GM12875 (cell line): ENCODE results near the gene PRKAG2.

Experiments
- H3K4me3 ChIP-seq: one replicate; pipeline ENCODE4 v1.5.1; 2011; ENCODE audit warnings: low read depth, low read length, control low read depth
- TF ChIP-seq, protein P1 (sequence below): IDR thresholded peaks from 2 replicates; pipeline ENCODE4 v1.5.1; 2011; ENCODE audit warnings: low read depth, mild to moderate bottlenecking, control low read depth, inconsistent platforms, low read length, moderate library complexity, borderline replicate concordance; ENCODE audit not compliant: insufficient read depth

The PRKAG2 gene

DNA sequence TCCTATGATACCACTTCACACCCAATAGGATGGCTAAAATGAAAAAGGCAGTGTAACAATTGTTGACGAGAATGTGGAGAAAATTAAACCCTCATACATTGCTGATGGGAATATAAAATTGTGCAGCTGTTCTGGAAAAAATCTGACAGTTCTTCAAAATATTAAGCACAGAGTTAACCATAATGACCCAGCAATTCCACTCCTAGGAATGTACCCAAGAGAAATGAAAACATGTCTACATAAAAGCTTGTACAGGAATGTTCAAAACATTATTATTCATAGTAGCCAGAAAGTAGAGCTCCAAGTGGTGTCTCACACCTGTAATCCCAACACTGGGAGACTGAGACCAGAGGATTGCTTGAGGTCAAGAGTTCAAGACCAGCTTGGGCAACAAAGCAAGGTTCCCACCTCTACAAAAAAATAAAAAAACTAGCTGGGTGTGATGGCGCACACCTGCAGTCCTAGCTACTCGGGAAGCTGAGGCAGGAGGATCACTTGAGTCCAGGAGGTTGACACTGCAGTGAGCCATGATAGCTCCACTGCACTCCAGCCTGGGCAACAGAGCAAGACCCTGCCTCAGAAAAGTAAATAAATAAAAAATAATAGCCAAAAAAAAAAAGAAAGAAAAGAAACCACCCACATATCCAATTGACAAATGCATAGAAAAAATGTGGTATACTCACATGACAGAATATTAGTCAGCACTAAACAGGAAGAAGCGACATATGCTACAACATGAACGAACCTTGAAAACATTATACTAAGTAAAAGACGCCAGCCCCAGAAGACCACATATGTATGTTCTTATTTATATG, 362.2 kb downstream of the PRKAG2 start:
- H3K4me3 ChIP-seq: no peak overlapping the region
- TF ChIP-seq, protein P1, sequence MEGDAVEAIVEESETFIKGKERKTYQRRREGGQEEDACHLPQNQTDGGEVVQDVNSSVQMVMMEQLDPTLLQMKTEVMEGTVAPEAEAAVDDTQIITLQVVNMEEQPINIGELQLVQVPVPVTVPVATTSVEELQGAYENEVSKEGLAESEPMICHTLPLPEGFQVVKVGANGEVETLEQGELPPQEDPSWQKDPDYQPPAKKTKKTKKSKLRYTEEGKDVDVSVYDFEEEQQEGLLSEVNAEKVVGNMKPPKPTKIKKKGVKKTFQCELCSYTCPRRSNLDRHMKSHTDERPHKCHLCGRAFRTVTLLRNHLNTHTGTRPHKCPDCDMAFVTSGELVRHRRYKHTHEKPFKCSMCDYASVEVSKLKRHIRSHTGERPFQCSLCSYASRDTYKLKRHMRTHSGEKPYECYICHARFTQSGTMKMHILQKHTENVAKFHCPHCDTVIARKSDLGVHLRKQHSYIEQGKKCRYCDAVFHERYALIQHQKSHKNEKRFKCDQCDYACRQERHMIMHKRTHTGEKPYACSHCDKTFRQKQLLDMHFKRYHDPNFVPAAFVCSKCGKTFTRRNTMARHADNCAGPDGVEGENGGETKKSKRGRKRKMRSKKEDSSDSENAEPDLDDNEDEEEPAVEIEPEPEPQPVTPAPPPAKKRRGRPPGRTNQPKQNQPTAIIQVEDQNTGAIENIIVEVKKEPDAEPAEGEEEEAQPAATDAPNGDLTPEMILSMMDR: no peak

DNA sequence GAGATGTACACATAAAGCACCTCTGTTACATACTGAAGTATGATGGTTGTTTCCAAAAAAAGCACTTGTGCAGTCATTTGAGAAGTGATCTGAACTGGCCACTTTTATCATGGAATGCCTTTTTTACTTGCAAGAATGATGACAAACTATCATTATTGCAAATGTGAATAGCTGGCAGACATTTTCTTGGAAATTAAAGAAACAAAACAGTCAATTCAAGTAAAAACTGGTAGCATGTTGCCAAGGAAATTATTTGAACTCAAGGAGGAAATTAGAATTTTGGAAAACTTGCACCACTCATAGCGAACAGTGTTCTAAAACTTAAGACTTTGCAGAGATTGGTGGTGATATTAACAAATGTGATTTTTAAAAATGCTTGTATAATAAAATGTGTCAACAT, 363.8 kb downstream of the PRKAG2 start:
- TF ChIP-seq, protein P1: no peak
- no peak overlapping the region for H3K4me3 ChIP-seq

DNA sequence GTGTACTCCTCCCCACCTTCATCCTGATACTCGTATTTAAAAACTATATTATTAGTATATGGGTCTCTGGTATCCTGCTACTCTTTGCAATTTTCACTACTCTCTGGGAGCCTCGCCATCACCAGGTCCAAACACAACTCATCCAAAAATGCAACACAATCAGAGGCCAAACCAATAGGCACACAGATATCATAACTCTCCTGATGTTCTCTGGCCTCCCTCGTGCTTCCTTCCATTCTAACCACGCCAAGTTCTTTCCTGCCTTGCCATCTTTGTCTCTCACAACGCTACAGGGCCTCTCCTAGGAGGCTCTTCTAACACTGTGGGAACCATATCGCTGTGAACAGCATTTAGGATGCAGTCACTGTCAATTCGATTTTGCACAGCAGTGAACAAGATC, 364.6 kb downstream of the PRKAG2 start:
- H3K4me3 ChIP-seq: no peak overlapping the region
- TF ChIP-seq, protein P1: no peak

DNA sequence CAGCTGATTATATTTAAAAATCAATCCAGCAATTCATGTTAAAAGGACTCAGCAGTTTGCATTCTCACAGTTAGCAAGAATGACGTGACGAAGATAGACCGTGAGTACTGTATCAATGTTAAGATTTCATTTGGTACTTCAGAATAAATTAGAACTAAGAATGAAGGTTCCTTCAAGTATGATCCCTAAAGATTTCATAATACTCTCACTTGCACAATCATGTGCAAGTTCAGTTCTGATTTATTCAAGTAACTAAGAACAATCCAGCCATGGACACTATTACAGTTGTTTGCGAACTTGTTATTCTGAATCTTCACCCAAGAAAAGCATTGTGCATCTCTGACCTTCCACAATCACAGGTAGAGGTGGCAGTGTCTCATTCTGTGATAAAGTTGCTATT, 365.0 kb downstream of the PRKAG2 start:
- TF ChIP-seq, protein P1: no peak
- no peak overlapping the region for H3K4me3 ChIP-seq

DNA sequence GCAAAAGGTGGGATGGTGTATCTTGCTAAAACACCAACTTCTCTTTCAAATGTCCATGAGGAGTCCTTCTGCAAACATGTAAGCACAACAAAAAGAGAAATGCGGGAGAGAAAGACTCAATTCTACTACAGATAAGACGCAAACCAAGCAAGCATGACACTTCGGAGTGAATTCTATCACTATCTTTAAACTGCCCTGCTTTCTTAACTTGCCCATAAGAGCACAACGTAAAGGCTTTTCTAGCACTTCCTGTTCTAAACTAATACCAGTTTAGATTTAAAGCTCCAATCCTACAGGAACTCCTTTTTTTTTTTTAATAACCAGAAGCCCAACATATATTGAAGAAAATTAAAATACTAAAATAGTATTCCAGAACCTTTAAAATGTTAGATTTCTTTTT, 365.6 kb downstream of the PRKAG2 start:
- TF ChIP-seq, protein P1: no peak
- H3K4me3 ChIP-seq: no peak overlapping the region

DNA sequence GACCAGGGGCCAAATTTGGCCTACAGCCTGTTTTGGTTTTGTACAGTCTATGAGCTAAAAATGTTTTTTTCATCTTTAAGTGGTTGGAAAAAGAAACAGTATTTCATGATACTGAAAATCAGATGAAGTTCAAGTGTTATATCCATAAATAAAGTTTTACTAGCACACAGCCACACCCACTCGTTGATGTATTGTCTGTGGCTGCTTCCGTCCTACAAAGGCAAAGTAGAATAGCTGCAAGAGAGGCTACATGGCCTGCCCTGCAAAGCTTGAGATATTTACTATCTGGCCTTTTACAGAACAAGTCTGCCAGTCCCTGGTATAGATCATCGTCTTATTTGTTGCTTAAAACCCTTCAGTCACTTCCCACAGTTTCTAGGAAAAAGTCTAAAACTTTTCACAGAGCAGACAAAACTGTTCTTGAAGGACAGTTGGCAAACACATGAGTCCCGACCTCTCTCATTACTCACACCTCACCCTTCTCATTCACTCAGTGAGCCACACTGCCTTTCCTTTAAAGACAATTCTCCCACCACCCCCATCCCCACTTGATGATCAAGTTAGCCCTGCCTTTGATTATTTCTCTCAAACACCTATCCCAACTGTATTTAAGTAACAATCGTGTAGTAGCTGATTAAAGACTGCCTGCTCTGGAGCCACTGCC, 367.1 kb downstream of the PRKAG2 start:
- H3K4me3 ChIP-seq: no peak overlapping the region
- TF ChIP-seq, protein P1: no peak

DNA sequence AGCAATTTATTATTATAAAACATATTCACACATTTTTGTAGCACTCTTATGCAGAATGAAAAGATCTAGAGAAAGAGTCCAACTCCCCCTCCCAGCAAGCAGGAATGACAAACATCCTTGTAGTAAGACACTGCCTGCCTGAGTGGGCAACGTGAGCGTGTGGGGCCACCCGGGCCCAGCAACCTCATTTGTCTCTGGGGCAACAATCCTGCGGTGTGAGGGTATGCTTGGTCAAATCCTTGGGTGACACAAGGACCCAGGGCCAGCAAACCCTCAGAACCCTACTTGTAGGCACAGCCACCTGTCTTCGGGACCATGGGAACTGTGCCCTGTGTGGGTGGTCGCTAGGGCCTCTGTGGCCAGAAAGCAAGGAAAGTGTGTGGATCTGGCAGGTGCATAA, 367.9 kb downstream of the PRKAG2 start:
- H3K4me3 ChIP-seq: no peak overlapping the region
- TF ChIP-seq, protein P1: no peak
